B cell (primary cell): Measurements from ENCODE around the gene SLC39A13. TPM values are rescaled to one million over a fixed set of nuclear protein-coding genes. Genes with fewer than 3 reads are reported as not detected.

Experiments
- ATAC-seq: fragments of 200-7000 bp; cut with Tn5 transposase; one replicate; pipeline ENCODE4 v1.10.0; 2021; ENCODE audit warnings: low read depth, mild to moderate bottlenecking, moderate number of reproducible peaks, moderate library complexity
- CTCF ChIA-PET: fragments of 350-600 bp; sonication (Branson Sonifier 250); formaldehyde crosslinking; loops from one replicate; lab custom pipeline; 2021; ENCODE audit warnings: antibody characterized with exemption, inconsistent platforms; lab: Charles Lee
- POLR2A ChIA-PET: fragments of 350-600 bp; sonication (Branson Sonifier 250); formaldehyde crosslinking; loops from one replicate; lab custom pipeline; 2021; ENCODE audit warnings: antibody characterized with exemption; lab: Charles Lee
- DNase-seq: peaks from one replicate; pipeline ENCODE4 v3.0.0; 2013
- H2AFZ ChIP-seq: 2 replicates; pipeline ENCODE4 v1.6.1; 2012; ENCODE audit warnings: mild to moderate bottlenecking, low read depth, low read length; ENCODE audit not compliant: insufficient read depth, poor library complexity, severe bottlenecking
- H3K27ac ChIP-seq, 2 donors: 1 replicate in 1 of 2; 2 replicates in 1 of 2; pipeline ENCODE4 v1.5.1; 2012 to 2013; ENCODE audit warnings: low read length in 2 of 2, mild to moderate bottlenecking in 2 of 2, moderate library complexity in 1 of 2
- H3K27me3 ChIP-seq, 4 experiments: fragments of 200-600 bp in 1 of 4; sonication (generic) in 1 of 4; replicated peaks in 1 of 4; 1 replicate in 2 of 4; 2 replicates in 2 of 4; pipeline versions ENCODE4 v1.6.1 to v1.7.0; 2013 to 2016; ENCODE audit warnings: low read length in 3 of 4, mild to moderate bottlenecking in 2 of 4, mixed read lengths in 1 of 4, moderate library complexity in 1 of 4; ENCODE audit not compliant: insufficient read depth in 4 of 4, control insufficient read depth in 3 of 4; ENCODE audit errors: control extremely low read depth in 1 of 4
- H3K36me3 ChIP-seq, 2 experiments: replicated peaks in 1 of 2; 1 replicate in 1 of 2; 2 replicates in 1 of 2; pipeline versions ENCODE4 v1.6.1 to v1.7.1; 2013; ENCODE audit warnings: low read length in 1 of 2; ENCODE audit not compliant: insufficient read depth in 2 of 2, control insufficient read depth in 1 of 2; ENCODE audit errors: control extremely low read depth in 1 of 2, extremely low read depth in 1 of 2
- H3K4me1 ChIP-seq, 2 donors: fragments of 200-600 bp in 1 of 2; sonication (generic) in 1 of 2; 1 replicate in 1 of 2; 2 replicates in 1 of 2; pipeline versions ENCODE4 v1.5.1 to v1.6.1; 2013 to 2017; ENCODE audit warnings: low read length in 2 of 2; ENCODE audit not compliant: control insufficient read depth in 2 of 2, insufficient read depth in 2 of 2
- H3K4me2 ChIP-seq: replicated peaks from 2 replicates; pipeline ENCODE3; 2012; ENCODE audit warnings: mild to moderate bottlenecking, low read depth, low read length; ENCODE audit not compliant: poor library complexity, severe bottlenecking
- H3K4me3 ChIP-seq, 5 experiments: fragments of 200-600 bp in 1 of 5; sonication (generic) in 1 of 5; 1 replicate in 3 of 5; 2 replicates in 2 of 5; pipeline versions ENCODE4 v1.5.1 to v1.7.0; 2011 to 2016; ENCODE audit warnings: low read length in 4 of 5, mild to moderate bottlenecking in 4 of 5, low read depth in 2 of 5, control low read depth in 1 of 5, moderate library complexity in 1 of 5; ENCODE audit not compliant: insufficient read depth in 1 of 5; ENCODE audit errors: control extremely low read depth in 1 of 5, extremely low read depth in 1 of 5
- H3K79me2 ChIP-seq: fragments of 200-600 bp; sonication (generic); one replicate; pipeline ENCODE4 v1.6.0; 2016; ENCODE audit warnings: low read length; ENCODE audit not compliant: control insufficient read depth, insufficient read depth
- H3K9ac ChIP-seq: fragments of 200-600 bp; sonication (generic); 2 replicates; pipeline ENCODE4 v1.6.1; 2017; ENCODE audit warnings: mild to moderate bottlenecking, low read length, moderate library complexity
- H3K9me3 ChIP-seq, 3 donors: one replicate each; pipeline versions ENCODE4 v1.6.1 to v1.7.1; 2013; ENCODE audit warnings: low read length in 2 of 3; ENCODE audit not compliant: control insufficient read depth in 2 of 3, insufficient read depth in 1 of 3; ENCODE audit errors: control extremely low read depth in 1 of 3
- H4K20me1 ChIP-seq: 2 replicates; pipeline ENCODE4 v1.6.0; 2012; ENCODE audit warnings: mild to moderate bottlenecking, low read length; ENCODE audit not compliant: insufficient read depth, control insufficient read depth, poor library complexity, severe bottlenecking
- H3K27ac Mint-ChIP-seq: one replicate; pipeline ENCODE4 v1.8.0; 2021; ENCODE audit warnings: mixed read lengths
- H3K27me3 Mint-ChIP-seq: one replicate; pipeline ENCODE4 v1.8.0; 2021; ENCODE audit warnings: mixed read lengths
- H3K4me1 Mint-ChIP-seq: one replicate; pipeline ENCODE4 v1.8.0; 2021; ENCODE audit warnings: mixed read lengths
- H3K4me3 Mint-ChIP-seq: one replicate; pipeline ENCODE4 v1.8.0; 2021; ENCODE audit warnings: mixed read lengths
- H3K9me3 Mint-ChIP-seq: one replicate; pipeline ENCODE4 v1.8.0; 2022; ENCODE audit warnings: mixed read lengths; ENCODE audit not compliant: insufficient read depth
- CTCF ChIP-seq: fragments of 200-600 bp; IDR thresholded peaks from one replicate; pipeline ENCODE4 v1.8.0; 2022; ENCODE audit warnings: antibody characterized with exemption, mild to moderate bottlenecking
- EZH2 ChIP-seq: IDR thresholded peaks from 2 replicates; pipeline ENCODE4 v1.6.1; 2012; ENCODE audit warnings: borderline replicate concordance, low read depth, mild to moderate bottlenecking, moderate library complexity, low read length; ENCODE audit not compliant: insufficient read depth, poor library complexity, severe bottlenecking
- WGBS: methylation state at CpG from one replicate; pipeline ENCODE4 v1.1.5; 2013; ENCODE audit warnings: missing lambda C conversion rate; ENCODE audit not compliant: insufficient coverage; 5-methylcytosine and 5-hydroxymethylcytosine counted together
- intact Hi-C: fragments of 100-400 bp; cut with micrococcal nuclease; formaldehyde crosslinking; loops from one replicate; pipeline ENCODE4 v1.10.0; 2022
- polyA plus RNA-seq: library from polyadenylated mRNA; depleted of rRNA; stranded (reverse); fragments of >200 nt; gene quantifications from 2 replicates; pipeline ENCODE4 v1.2.3, GENCODE V29; 2012
- total RNA-seq, 2 donors: library from RNA; stranded (reverse); fragments of 120-200 nt in 1 of 2; gene quantifications; 1 replicate in 1 of 2; 2 replicates in 1 of 2; pipeline versions ENCODE4 v1.2.3 to v1.2.4, GENCODE V29; 2013 to 2022

Gene SLC39A13
- total and polyA plus RNA-seq, 2 donors (not counting 1 experiment from before 2014, with no cell fraction given) = 33.0 to 55.7 TPM

- Histone ChIP-seq H3K27me3 (no peaks in the 10 kb centered on the region), H3K79me2 (peaks cover 100% of the 10 kb centered on the region), H3K4me1 (peaks cover 3 to 7% of the 10 kb centered on the region in 2 donors), H3K4me3 (no peak overlapping the region), H3K27ac (no peak overlapping the region), H3K4me2 (no peak overlapping the region), H3K9ac (no peak overlapping the region), H3K36me3 (peaks cover 7 to 49% of the 10 kb centered on the region in 2 experiments), H3K9me3 (no peaks in the 10 kb centered on the region), H2AFZ (no peak overlapping the region), H4K20me1 (peaks cover 81% of the 10 kb centered on the region)
- intact Hi-C loops = no loop called here
- Mint-ChIP-seq H3K4me3 (peak overlapping the region; percentile 5), H3K4me1 (peaks cover 38% of the 10 kb centered on the region), H3K27ac (peak overlapping the region; percentile 46), H3K9me3 (no peaks in the 10 kb centered on the region), H3K27me3 (no peaks in the 10 kb centered on the region)
- DNase-seq (no peak), ATAC-seq (peak; percentile 51)
- POLR2A ChIA-PET = no interaction called here
- no peak for TF ChIP-seq EZH2
- TF ChIP-seq CTCF = no peak
- WGBS = 40% methylated on average over 1 of the region's 1 CpG
- CTCF ChIA-PET = no interaction called here
Observed at GRCh38 chr11:47366020-47366490, 42.3 kb upstream of the SLC39A13 start.

GRCh38 chr11:47369676-47370075 is 38.7 kb upstream of the SLC39A13 start:
- H2AFZ ChIP-seq = no peak overlapping the region
- DNase-seq = no peak
- WGBS = 100% methylated on average over 1 of the region's 3 CpGs
- Mint-ChIP-seq H3K4me3 (no peak overlapping the region), H3K9me3 (no peaks in the 10 kb centered on the region), H3K4me1 (peaks cover 43% of the 10 kb centered on the region), H3K27me3 (no peaks in the 10 kb centered on the region), H3K27ac (peak overlapping the region; percentile 67)
- H3K79me2 ChIP-seq = peaks cover 100% of the 10 kb centered on the region
- no peak for ATAC-seq
- POLR2A ChIA-PET = no interaction called here
- intact Hi-C loops = loop anchor here (10.0 kb wide), 1 partner anchor 45 kb away; no protein-coding TSS in a partner anchor
- H3K27ac ChIP-seq = peak overlapping the region in 1 of 2 donors; percentile 3
- H3K4me2 ChIP-seq = no peak overlapping the region
- H3K27me3 ChIP-seq = no peaks in the 10 kb centered on the region
- no peak overlapping the region for H3K4me3 ChIP-seq
- peaks cover 71% of the 10 kb centered on the region for H4K20me1 ChIP-seq
- no peak overlapping the region for H3K9ac ChIP-seq
- no peaks in the 10 kb centered on the region for H3K9me3 ChIP-seq
- no peak for TF ChIP-seq EZH2
- H3K4me1 ChIP-seq = peaks cover 15 to 19% of the 10 kb centered on the region in 2 donors
- H3K36me3 ChIP-seq = peaks cover 7 to 66% of the 10 kb centered on the region in 2 experiments
- CTCF ChIA-PET = interaction anchor here (7.3 kb wide), 1 partner anchor 36 kb away, joined by 345 read pairs; the partner anchor contains the start of gene SLC39A13
